Bronchial epithelial cell (primary cell): ENCODE measurements around the gene PTRH1. TPM values are rescaled to one million over a fixed set of nuclear protein-coding genes. Genes with fewer than 3 reads are reported as not detected.
A peak's percentile ranks its signal among the peaks of the same experiment; 100 is the strongest.

ENCODE experiments used
- DNase-seq: peaks from one replicate; pipeline ENCODE4 v3.0.0-alpha.2; 2010; ENCODE audit warnings: low read depth
- FAIRE-seq: peaks from 2 replicates; lab custom pipeline; 2011; peaks lifted over from hg19 to GRCh38; lab: Jason Lieb, UNC
- H3K27me3 ChIP-seq: 2 replicates; pipeline ENCODE4 v1.5.1; 2011; ENCODE audit warnings: low read length; ENCODE audit not compliant: control insufficient read depth, insufficient read depth
- H3K36me3 ChIP-seq: 2 replicates; pipeline ENCODE4 v1.5.1; 2011; ENCODE audit warnings: low read length; ENCODE audit not compliant: control insufficient read depth, insufficient read depth
- H3K4me3 ChIP-seq: 2 replicates; pipeline ENCODE4 v1.5.1; 2011; ENCODE audit warnings: mild to moderate bottlenecking, low read depth, low read length, control low read depth
- total RNA-seq: library from RNA; depleted of rRNA; stranded (reverse); fragments of >200 nt; gene quantifications from 2 replicates; pipeline ENCODE4 v1.2.1, GENCODE V29; 2014
- TF ChIP-seq, protein P1 (sequence below): IDR thresholded peaks from 2 replicates; pipeline ENCODE4 v1.5.1; 2011; ENCODE audit warnings: mild to moderate bottlenecking, moderate library complexity, low read length, control low read depth, inconsistent platforms; ENCODE audit not compliant: insufficient read depth, severe bottlenecking

Gene PTRH1
- total RNA-seq, 1 donor from 2014 or later = 26.6 TPM

DNA sequence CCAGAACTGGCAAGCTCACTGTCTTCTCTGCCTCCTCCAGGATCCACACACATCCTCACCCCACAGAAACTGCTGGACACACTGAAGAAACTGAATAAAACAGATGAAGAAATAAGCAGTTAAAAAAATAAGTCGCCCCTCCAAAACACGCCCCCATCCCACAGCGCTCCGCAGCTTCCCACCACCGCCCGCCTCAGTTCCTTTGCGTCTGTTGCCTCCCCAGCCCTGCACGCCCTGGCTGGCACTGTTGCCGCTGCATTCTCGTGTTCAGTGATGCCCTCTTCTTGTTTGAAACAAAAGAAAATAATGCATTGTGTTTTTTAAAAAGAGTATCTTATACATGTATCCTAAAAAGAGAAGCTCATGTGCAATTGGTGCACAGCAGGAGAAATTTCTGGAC, 24.7 kb downstream of the PTRH1 start:
- Histone ChIP-seq H3K36me3 (peaks cover 1% of the 10 kb centered on the region), H3K27me3 (no peaks in the 10 kb centered on the region), H3K4me3 (no peak overlapping the region)
- TF ChIP-seq, protein P1, sequence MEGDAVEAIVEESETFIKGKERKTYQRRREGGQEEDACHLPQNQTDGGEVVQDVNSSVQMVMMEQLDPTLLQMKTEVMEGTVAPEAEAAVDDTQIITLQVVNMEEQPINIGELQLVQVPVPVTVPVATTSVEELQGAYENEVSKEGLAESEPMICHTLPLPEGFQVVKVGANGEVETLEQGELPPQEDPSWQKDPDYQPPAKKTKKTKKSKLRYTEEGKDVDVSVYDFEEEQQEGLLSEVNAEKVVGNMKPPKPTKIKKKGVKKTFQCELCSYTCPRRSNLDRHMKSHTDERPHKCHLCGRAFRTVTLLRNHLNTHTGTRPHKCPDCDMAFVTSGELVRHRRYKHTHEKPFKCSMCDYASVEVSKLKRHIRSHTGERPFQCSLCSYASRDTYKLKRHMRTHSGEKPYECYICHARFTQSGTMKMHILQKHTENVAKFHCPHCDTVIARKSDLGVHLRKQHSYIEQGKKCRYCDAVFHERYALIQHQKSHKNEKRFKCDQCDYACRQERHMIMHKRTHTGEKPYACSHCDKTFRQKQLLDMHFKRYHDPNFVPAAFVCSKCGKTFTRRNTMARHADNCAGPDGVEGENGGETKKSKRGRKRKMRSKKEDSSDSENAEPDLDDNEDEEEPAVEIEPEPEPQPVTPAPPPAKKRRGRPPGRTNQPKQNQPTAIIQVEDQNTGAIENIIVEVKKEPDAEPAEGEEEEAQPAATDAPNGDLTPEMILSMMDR = no peak
- no peak for FAIRE-seq
- no peak for DNase-seq

- H3K36me3 ChIP-seq = peaks cover 1% of the 10 kb centered on the region
- H3K4me3 ChIP-seq = no peak overlapping the region
- peak; percentile 13 for FAIRE-seq
- H3K27me3 ChIP-seq = no peaks in the 10 kb centered on the region
- TF ChIP-seq, protein P1 = no peak
- DNase-seq = no peak
These were observed 26.0 kb downstream of the PTRH1 start for GRCh38 chr9:127689329-127690000.

GRCh38 chr9:127686461-127687393, 28.7 kb downstream of the PTRH1 start:
- DNase-seq = no peak
- FAIRE-seq = peak; percentile 79
- Histone ChIP-seq H3K36me3 (peaks cover 8% of the 10 kb centered on the region), H3K4me3 (no peak overlapping the region), H3K27me3 (no peaks in the 10 kb centered on the region)
- TF ChIP-seq, protein P1 = no peak

- Histone ChIP-seq H3K36me3 (peaks cover 11% of the 10 kb centered on the region), H3K27me3 (no peaks in the 10 kb centered on the region), H3K4me3 (no peak overlapping the region)
- DNase-seq (no peak), FAIRE-seq (no peak)
- TF ChIP-seq, protein P1 = no peak
These were observed 30.9 kb downstream of the PTRH1 start for GRCh38 chr9:127684576-127684975.

DNA sequence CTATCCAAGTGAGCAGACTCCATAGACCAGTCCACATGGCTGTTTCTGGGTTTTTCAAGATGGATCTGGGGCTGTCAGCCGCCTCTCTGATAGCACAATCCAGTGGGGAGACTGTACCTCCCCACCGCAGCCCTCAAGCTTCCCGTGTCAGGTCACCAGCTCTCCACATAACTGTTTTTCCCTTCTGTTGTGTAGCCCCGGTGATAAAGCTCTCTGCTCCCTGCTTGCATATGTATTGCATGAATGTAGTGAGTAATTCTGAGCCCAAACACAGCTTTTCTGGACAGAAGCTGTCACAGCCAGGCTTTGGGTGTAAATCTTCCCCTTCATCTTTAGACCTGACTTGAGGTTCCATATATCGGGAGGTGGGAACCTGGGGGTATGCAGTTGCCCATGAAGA, 31.7 kb downstream of the PTRH1 start:
- TF ChIP-seq, protein P1 = no peak
- peaks cover 12% of the 10 kb centered on the region for H3K36me3 ChIP-seq

More for the DNA sequence above, 31.7 kb downstream of the PTRH1 start:
- FAIRE-seq (no peak), DNase-seq (no peak)
- no peak overlapping the region for H3K4me3 ChIP-seq
- H3K27me3 ChIP-seq = no peaks in the 10 kb centered on the region
